Nephron (organoid): ENCODE measurements around the gene RECK.

Experiments
- H3K27ac Mint-ChIP-seq, 3 experiments: 2 replicates each; pipeline ENCODE4 v1.8.0; 2020; ENCODE audit warnings: mixed read lengths in 3 of 3, mild to moderate bottlenecking in 2 of 3, moderate library complexity in 1 of 3
- H3K27me3 Mint-ChIP-seq: 2 replicates; pipeline ENCODE4 v1.8.0; 2021; ENCODE audit warnings: low read depth, mild to moderate bottlenecking, moderate library complexity, mixed read lengths
- H3K36me3 Mint-ChIP-seq: 2 replicates; pipeline ENCODE4 v1.8.0; 2020; ENCODE audit warnings: low read depth, mixed read lengths
- H3K4me1 Mint-ChIP-seq: 2 replicates; pipeline ENCODE4 v1.8.0; 2020; ENCODE audit warnings: mixed read lengths
- H3K4me3 Mint-ChIP-seq, 3 experiments: 2 replicates each; pipeline ENCODE4 v1.8.0; 2020; ENCODE audit warnings: mild to moderate bottlenecking in 3 of 3, mixed read lengths in 3 of 3, moderate library complexity in 2 of 3
- H3K9me3 Mint-ChIP-seq: 2 replicates; pipeline ENCODE4 v1.8.0; 2020; ENCODE audit warnings: mixed read lengths
- TF ChIP-seq, protein P1 (sequence below), 3 experiments: fragments of 200-600 bp; sonication (generic); IDR thresholded peaks; one replicate each; pipeline ENCODE4 v1.5.0; 2021; ENCODE audit warnings: antibody characterized with exemption in 3 of 3; ENCODE audit not compliant: unreplicated experiment in 3 of 3

The RECK gene

DNA sequence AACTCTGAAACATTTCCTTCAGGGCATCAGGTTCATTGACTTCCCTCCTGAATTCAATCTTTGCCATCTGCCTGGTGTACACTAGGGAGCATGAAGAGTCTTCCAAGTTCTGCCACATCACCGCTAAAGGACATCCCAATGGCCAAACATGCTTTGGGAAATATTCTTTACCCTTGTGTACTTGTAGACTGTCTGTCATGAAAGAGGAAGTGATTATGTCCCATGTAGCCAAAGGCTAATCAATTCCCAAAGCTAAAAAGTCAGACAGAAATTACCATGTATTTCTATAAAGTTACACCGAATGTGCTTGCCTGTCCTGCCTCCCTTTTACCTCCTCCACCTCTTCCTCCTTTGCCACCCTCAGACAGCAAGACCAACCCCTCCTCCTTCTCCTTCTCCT lies 28.9 kb upstream of the RECK start:
- Mint-ChIP-seq H3K27me3 (peaks cover 34% of the 10 kb centered on the region), H3K36me3 (no peaks in the 10 kb centered on the region), H3K4me1 (no peaks in the 10 kb centered on the region), H3K4me3 (no peak overlapping the region), H3K27ac (no peak overlapping the region), H3K9me3 (peaks cover 13% of the 10 kb centered on the region)
- TF ChIP-seq, protein P1, sequence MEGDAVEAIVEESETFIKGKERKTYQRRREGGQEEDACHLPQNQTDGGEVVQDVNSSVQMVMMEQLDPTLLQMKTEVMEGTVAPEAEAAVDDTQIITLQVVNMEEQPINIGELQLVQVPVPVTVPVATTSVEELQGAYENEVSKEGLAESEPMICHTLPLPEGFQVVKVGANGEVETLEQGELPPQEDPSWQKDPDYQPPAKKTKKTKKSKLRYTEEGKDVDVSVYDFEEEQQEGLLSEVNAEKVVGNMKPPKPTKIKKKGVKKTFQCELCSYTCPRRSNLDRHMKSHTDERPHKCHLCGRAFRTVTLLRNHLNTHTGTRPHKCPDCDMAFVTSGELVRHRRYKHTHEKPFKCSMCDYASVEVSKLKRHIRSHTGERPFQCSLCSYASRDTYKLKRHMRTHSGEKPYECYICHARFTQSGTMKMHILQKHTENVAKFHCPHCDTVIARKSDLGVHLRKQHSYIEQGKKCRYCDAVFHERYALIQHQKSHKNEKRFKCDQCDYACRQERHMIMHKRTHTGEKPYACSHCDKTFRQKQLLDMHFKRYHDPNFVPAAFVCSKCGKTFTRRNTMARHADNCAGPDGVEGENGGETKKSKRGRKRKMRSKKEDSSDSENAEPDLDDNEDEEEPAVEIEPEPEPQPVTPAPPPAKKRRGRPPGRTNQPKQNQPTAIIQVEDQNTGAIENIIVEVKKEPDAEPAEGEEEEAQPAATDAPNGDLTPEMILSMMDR (IDR thresholded peaks at IDR 0.05; ENCODE audit: unreplicated experiment in 3 of 3), result no peak

DNA sequence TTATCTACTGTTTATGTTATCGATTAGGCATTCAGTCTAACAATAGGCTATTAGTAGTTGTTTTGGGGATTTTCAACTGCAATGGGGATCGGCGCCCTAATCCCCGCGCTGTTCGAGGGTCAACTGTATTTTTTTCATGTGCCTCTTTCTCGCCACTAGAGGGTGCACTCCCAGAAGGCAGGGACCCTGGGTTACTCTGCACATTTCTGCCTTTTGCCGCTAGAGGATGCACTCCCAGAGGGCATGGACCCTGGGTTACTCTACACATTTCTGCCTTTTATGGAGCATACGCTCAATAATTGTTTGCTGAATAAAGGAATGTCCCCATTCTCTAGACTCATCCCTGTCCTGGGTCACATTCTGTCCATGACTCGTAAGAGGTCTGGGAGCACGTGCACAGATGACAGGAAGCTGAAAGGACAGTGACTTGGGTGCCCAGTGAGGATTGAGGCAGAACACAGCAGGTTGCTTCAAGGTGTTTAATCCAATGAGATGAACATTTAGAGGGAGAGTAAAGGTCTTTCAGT lies 27.9 kb upstream of the RECK start:
- H3K4me1 Mint-ChIP-seq, result no peaks in the 10 kb centered on the region
- no peaks in the 10 kb centered on the region for H3K36me3 Mint-ChIP-seq
- H3K27me3 Mint-ChIP-seq, result peaks cover 32% of the 10 kb centered on the region
- no peak overlapping the region for H3K27ac Mint-ChIP-seq
- H3K9me3 Mint-ChIP-seq, result peaks cover 13% of the 10 kb centered on the region
- no peak overlapping the region for H3K4me3 Mint-ChIP-seq
- TF ChIP-seq, protein P1 (IDR thresholded peaks at IDR 0.05; ENCODE audit: unreplicated experiment in 3 of 3), result peak; percentile 89 to 96 (median 92)

DNA sequence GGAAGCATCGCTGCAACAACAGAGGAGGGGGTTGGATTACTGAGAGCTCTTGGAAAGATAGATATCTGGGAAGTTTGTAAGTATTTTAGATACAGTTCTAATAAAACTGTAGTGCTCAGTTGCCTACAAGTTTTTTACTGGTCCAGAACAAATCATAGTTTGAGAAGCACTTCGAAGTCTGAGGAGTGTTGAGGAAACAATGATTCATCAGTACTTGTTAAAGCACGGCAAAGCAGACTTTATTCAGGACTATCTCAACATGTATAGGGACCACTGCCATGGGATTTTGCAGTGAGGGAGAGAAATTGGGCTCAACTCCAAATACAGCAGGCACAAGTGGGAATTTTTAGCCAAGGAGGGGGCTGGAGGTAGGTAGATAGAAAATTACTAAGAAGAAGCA lies 25.3 kb upstream of the RECK start:
- TF ChIP-seq, protein P1 (IDR thresholded peaks at IDR 0.05; ENCODE audit: unreplicated experiment in 3 of 3), result no peak
- H3K9me3 Mint-ChIP-seq, result peaks cover 4% of the 10 kb centered on the region
- H3K4me1 Mint-ChIP-seq, result no peaks in the 10 kb centered on the region
- H3K36me3 Mint-ChIP-seq, result no peaks in the 10 kb centered on the region
- H3K4me3 Mint-ChIP-seq, result no peak overlapping the region
- H3K27ac Mint-ChIP-seq, result no peak overlapping the region
- peaks cover 19% of the 10 kb centered on the region for H3K27me3 Mint-ChIP-seq

DNA sequence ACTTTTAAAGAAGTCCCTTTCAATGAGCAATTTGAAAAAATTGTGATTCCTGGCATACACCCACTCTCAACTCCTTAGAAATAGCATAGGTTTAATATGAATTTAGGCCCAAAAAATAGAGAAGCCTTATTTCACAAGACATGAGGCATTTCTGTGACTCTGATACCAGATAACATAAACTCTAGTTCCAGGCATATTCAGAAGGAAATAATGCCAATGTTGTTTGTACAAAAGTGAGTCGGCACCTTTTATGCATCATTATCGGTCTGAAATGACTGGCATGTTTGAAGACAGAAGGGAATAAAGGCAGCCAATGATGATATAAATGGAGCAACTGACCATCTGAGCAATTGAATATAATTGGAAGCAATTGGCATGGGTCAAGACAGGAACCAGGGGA lies 19.4 kb upstream of the RECK start:
- H3K4me3 Mint-ChIP-seq, result no peak overlapping the region

DNA sequence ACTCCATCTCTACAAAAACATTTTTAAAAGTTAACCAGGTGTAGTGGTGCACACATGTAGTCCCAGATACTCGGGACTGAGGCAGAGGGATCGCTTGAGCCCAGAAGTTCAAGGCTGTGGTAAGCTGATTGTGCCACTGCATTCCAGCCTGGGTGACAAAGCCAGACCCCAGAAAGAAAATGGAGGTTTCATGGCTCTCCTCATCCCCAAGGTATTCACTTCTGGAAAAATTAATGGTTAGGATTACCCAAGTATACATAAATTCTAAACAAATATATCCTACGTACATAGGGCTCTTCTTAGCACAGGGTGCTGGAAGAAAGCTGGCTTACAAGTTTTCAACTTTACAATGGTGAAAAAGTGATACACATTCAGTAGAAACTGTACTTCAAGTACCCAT lies 18.6 kb upstream of the RECK start:
- no peak overlapping the region for H3K27ac Mint-ChIP-seq
- H3K4me1 Mint-ChIP-seq, result peaks cover 19% of the 10 kb centered on the region
- H3K4me3 Mint-ChIP-seq, result no peak overlapping the region
- H3K27me3 Mint-ChIP-seq, result peaks cover 3% of the 10 kb centered on the region
- H3K36me3 Mint-ChIP-seq, result no peaks in the 10 kb centered on the region
- H3K9me3 Mint-ChIP-seq, result no peaks in the 10 kb centered on the region
- TF ChIP-seq, protein P1 (IDR thresholded peaks at IDR 0.05; ENCODE audit: unreplicated experiment in 3 of 3), result no peak

More for the DNA sequence above, 19.4 kb upstream of the RECK start:
- Mint-ChIP-seq H3K9me3 (no peaks in the 10 kb centered on the region), H3K36me3 (no peaks in the 10 kb centered on the region), H3K27ac (no peak overlapping the region), H3K27me3 (peaks cover 3% of the 10 kb centered on the region), H3K4me1 (peaks cover 19% of the 10 kb centered on the region)
- TF ChIP-seq, protein P1 (IDR thresholded peaks at IDR 0.05; ENCODE audit: unreplicated experiment in 3 of 3), result no peak
